IPS DF 4.7 (cell line): Measurements from ENCODE around the gene TMCO6.
"Not testable (repeated sequence)": the region's sequence is repeated elsewhere in the genome, so short reads cannot be mapped to it uniquely, and the experiment has no call there.

Experiments
- DNase-seq: peaks from one replicate; pipeline ENCODE4 v3.0.0-alpha.2; 2013; ENCODE audit warnings: low spot score; ENCODE audit errors: extremely low read depth

TMCO6 gene

DNA sequence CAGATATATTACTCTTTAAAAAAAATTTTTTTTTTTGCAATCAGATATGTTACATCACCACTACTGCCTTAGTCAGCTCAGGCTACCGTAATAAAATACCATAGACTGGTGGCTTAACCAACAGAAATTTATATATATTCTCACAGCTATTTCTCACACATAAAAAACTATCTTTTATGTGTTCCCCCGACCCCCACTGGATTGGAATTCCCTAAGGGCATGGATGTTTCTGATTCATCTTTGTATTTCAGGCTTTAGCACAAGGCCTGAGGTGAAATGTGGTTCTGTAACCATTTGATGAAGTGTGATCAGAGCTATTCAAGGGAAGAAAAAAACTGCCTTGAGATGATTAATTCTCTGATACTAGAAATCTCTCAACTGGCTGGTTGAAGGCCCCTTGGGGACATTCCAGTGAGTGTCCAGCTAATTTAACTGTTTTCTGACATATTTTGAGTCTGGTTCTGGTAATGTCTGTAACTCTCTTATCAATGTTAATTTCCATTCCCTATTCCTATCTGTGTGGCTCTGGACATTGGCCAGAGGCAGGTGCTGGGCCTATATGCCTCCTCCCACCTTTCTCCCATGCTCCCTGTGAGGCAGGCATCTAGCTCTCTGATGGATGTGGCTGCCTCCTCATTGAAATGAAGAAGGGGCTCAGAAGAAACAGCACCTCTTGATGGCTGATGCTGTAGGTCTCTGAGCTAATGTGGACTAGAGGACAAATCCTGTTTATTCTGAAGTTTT, 8.8 kb upstream of the TMCO6 start:
- DNase-seq: no peak

DNA sequence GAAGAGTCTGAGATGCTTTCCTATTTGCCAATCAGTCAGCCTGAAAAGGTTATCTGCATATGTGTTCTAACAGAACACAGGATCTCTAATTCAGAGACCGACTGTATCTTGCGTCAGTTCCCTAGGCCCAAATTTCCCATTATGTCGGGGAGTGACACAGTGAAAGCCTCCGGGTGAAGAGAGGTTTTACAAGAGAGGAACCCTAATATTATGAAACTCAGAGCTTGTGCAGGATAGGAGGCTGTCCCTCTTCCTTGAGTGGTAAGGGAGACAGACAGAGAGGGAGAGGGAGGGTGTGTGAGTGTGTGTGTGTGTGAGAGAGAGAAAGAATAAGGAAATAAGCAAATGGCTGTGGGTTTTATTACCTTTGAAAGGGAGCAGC, 8.2 kb upstream of the TMCO6 start:
- DNase-seq: no peak

DNA sequence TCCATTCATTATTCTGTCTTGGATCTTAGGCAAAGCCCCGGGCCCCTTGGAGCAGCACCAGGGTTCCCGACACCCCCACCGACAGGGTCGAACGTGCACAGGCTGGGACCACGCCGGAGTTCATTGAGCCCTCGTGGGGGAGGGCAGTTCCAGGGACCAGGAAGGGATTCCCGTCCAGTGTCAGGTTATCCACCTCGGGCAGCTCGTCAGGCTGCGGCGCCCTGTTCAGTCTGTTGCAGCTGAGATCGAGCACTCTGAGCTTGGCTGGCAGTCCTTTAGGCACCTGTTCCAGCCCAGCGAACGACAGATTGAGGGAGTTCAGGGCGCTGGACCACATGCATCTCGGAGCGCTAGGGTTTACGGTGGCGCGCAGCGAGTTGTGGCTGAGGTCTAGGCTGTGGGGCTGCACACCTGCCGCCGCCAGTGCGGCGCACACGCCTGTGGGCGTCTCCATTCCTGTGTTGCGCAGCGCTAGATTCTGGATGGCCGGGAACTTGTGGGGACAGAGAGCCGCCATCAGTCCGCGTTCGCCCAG, 7.4 kb upstream of the TMCO6 start:
- no peak for DNase-seq

DNA sequence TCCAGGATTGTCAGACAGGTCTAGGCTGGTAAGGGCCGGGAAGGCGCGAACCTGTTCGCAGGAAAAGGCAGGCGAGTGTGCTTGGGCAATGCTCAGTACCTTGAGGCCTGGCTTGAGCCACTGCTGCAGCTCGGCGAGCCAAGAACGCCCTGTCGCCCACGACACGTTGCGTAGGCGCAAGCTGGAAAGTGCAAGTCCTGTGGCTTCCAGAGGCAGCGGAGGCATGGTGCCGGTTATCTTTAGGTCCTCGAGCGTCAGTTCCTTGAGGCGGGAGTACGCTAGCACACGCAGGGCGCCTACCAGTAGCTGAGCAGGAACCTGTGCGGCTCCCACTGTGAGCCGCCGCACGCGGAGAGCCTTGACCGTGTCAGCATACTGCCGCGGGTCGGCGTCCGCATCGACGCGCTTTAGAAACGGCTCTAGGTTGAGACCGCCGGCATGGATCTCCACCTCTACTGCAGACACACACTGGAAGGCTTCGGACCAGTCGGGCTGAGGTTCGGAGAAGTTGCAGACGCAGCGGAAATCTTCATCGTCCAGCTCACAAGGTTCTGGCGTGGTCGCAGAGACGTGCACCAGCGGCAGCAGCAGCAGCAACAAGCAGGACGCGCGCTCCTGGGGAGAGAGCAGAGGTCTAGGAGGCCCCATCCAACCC, 6.8 kb upstream of the TMCO6 start:
- no peak for DNase-seq

DNA sequence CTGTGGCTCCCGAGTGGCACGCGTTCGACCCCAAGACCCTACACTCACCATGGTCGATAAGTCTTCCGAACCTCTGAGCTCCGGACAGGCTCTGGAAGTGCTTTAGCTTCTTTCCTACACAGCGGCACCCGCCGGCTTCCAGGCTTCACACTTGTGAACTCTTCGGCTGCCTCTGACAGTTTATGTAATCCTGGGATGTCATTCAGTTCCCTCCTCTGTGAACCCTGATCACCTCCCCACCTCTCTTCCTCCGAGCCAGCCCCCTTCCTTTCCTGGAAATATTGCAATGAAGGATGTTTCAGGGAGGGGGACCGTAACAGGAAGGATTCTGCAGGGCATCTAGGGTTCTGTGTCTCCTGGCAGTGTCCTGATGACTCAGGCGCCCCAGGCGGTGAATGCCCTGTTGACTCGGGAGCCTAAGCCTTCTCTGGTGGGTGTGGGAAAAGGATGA, 6.2 kb upstream of the TMCO6 start, which contains the start of gene CD14:
Gene CD14, minus strand, starts transcription at position 155 of the 451 bp plus-strand sequence. Its CDS starts 104 bp downstream, at position 51.
- no peak for DNase-seq

DNA sequence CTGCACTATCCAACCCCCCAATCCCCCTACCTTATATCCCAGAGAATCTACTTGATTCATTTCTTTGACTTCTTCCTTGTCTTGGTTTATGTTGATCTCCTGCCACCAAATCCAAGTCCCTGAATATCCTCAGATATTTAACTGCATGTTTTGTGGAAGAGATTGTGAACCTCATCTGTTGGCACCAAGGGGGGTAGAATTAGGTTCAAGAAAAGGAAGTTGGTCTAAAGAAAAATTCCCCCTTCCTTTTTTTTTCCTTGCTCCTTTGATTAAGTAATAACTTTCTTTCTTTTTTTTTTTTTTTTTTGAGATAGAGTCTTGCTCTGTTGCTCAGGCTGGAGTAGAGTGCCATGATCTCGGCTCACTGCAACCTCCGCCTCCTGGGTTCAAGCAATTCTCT, 5.8 kb upstream of the TMCO6 start:
- no peak for DNase-seq

DNA sequence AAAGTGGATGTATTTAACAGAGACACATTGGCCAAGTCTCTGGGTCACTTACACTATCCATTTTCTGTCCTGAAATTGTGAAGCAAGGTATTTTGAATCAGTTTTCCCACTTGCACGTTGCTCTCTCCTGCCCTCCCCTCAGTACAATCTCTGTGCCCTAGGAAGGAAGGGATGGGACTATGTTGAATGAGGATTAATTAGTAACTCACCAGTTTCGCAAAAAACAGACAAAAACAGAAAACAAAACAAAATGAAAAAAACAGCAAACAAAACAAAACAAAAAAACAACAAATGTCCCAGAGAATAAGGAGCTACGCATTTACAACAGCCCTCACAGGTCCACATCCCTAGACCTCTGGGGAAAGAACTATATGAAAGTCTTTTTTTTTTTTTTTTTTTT, 5.1 kb upstream of the TMCO6 start:
- no peak for DNase-seq

DNA sequence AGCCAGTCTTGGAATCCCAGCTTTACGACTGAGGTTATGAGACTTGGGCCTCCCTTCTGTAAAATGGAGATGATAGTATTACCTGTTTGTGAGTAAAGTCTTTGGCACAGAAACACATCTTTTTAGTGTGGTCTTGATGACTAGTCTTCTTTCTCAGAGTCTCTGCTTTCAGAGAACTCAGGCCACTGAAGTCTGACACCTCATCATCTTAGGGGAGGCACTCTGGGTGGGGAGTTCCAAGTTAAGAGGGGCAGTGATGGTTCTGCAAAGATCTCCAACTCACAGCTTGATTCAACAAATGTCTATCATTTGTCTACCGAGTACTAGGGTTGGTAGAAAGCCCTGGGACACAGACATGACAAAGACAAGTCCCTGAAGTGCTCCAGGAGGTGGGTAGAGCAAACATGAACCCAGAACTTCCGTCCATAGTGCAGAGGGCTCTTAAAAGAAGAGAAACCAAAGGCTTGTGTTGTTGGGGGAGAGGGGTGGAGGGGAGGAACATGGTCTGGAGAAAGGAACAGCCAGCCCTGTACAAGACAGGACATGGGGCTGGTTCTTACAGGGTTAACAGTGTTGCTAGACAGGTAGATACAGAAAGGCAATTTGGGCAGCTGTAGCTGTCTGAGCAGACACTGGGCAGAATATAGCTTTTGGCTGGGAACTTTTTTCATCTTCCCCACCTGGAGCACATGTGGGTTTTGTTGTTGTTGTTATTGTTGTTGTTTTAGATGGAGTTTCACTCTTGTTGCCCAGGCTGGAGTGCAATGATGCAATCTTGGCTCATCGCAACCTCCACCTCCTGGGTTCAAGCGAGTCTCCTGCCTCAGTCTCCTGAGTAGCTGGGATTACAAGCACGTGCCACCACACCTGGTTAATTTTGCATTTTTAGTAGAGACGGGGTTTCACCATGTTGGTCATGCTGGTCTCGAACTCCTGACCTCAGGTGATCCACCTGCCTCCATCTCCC, 3.7 kb upstream of the TMCO6 start:
- DNase-seq: no peak

DNA sequence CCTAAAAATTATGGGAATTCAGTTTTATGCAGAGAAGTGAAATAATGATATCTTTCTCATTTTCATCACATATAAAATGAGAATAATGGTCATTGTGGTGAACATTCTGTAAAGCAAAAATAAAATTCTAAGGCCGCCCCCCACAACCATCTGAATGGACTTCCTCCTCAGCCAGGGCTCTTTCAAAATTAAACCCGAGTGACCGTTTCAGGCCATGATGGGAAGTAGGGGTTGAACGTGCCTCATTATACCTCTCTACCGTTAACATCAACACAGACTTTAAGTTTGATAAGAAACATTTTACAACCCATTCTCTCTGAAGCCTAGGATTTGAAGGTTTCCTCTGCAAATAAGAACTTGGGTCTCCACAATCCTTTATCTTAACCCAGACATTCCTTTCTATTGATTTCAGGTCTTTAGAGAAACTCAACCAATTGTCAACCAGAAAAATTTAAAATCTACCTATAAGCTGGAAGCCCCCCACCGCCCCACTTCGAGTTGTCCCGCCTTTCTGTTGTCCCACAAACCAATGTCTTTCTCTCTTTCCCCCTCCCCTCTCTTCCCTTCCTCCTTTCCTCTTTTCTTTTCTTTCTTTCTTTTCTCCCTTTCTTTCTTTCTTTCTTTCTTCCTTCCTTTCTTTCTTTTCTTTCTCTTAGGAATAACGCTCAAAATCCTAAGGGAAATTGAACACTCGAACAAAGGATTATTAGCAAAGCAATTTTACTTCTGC, 1.7 kb upstream of the TMCO6 start:
- no peak for DNase-seq

DNA sequence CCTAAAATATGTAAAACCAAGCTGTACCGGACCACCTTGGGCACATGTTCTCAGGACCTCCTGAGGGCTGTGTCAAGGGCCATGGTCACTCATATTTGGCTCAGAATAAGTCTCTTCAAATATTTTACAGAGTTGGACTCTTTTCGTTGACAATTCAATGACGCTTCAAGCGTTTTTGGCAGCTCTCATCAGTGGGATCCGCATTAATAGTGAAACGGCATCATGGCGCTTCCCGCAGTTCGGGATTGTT, 428 bp upstream of the TMCO6 start:
- DNase-seq: not testable (repeated sequence)

DNA sequence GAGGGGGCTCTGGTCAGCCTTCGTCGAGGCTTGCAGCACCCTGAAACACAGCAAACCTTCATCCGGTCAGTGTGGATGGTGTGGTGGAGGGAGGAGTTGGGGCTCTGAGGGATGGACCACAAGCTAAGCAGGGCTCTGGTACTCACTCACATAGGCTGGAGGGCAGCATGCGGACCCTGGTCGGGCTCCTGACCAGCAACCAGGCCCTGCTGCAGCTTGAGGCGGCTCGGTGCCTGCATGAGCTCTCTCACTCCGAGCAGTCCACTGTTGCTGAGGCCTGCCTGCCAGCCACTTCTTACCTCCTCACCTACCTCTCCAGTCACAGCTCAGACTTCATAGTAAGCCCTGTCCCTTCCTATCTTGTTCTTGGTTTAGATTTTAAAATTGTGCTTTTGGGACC, 2.5 kb downstream of the TMCO6 start:
- no peak for DNase-seq

DNA sequence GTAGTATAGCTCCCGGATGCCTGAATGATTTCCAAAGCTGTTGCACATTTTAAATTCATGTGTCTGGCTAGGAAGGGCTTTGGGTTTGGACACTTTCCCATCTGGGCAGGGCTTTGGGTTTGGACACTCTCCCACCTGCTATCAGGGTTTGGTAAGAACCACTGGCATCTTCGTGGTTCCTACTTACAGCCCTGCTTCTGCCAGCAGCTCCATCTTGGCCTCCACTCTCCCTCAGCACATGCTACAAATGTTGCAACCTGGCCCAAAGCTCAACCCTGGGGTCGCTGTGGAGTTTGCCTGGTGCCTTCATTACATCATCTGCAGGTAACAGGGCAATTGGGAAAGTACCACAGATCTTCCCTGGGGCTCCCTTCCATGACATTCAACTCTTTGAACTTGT, 3.5 kb downstream of the TMCO6 start:
- DNase-seq: no peak

DNA sequence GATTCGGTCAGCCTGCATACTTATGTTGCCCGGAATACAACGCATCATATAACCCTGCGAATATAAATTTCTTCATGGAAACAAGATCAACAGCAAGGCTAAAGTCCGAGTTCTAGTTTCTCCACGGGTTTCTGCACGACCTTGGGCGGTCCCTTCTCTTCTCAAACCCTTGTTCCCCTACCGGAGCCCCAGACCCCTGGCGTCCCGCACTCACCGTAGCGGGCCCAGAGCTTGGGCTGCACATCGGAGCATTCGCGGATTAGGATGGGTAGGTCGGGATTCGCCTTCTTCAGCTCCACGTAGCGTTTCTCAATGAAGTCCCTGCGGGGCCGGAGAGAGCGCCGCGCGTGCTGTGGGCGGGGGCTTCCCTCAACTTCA, 7.8 kb downstream of the TMCO6 start:
- DNase-seq: no peak

DNA sequence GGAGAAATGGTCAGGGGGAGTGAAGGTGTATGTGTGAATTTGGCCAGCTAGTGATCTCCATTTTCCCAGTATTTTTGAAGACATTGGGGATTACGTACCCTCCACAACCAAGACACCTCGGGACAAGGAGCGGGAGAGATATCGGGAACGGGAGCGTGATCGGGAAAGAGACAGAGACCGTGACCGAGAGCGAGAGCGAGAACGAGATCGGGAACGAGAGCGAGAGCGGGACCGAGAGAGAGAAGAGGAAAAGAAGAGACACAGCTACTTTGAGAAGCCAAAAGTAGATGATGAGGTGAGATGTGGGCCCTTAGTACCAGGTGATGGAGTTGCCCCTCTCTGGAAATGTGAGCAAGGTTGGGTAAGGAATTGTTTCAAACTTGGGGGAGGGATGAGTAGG, 19.6 kb downstream of the TMCO6 start:
- DNase-seq: no peak

DNA sequence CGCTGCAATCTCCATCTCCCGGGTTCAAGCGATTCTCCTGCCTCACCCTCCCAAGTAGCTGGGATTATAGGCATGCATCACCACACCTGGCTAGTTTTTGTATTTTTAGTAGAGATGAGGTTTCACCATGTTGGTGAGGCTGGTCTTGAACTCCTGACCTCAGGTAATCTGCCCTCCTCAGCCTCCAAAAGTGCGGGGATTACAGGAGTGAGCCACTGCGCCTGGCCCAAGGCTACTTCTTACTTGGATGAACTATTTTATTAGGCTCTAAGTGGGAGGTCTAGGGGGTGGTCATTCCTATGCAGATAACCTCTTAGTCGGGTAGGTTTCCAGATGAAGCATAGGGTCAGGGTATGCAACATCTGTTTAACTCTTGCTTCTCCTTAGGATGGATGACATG, 21.1 kb downstream of the TMCO6 start:
- not testable (repeated sequence) for DNase-seq

DNA sequence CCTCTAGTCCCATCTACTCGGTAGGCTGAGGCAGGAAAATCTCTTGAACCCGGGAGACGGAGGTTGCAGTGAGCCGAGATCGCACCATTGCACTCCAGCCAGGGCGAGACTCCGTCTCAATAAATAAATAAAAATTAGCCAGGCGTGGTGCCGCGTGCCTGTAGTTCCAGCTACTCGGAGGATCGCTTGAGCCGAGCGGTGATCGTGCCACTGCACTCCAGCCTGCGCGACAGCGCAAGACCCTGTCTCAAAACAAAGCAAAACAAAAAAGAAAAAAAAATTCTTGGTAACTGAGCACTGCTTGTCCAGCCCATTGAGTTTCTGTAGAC, 24.7 kb downstream of the TMCO6 start:
- no peak for DNase-seq

DNA sequence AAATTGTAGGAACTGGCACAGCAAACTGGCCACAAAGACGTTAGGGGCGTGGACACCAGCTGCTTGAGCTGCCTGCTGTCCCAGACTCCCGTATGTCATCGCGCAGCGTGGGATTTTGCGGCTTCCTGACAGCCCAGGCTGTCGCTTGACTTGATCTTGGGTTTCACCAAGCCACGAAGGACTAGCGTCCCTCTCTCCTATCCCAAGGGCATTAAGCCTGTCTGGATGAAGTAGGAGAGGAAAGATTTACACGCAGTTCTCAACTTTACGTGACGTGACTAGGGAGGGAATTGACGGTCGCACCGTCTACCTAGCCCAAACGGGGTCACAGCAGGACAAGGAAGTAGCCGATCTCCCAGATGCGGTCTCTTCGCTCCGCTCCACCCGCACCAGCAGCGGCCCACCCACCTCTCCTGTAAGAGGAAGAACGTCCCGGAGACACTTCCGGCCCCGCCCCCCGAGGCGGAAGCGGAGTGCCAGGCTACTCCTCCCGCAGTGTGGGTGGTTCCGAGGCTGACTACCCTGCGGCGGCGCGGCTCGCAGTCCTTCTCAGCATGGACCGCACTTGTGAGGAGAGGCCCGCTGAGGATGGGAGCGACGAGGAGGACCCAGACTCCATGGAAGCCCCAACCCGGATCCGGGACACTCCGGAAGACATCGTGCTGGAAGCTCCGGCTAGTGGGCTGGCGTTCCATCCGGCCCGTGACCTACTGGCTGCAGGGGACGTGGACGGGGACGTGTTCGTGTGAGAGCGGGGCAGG, 25.3 kb downstream of the TMCO6 start, which contains the start of gene WDR55:
Gene WDR55, plus strand, starts transcription at position 546 of the 761 bp plus-strand sequence. Its CDS starts 9 bp downstream, at position 555.
- peak; percentile 68 for DNase-seq

DNA sequence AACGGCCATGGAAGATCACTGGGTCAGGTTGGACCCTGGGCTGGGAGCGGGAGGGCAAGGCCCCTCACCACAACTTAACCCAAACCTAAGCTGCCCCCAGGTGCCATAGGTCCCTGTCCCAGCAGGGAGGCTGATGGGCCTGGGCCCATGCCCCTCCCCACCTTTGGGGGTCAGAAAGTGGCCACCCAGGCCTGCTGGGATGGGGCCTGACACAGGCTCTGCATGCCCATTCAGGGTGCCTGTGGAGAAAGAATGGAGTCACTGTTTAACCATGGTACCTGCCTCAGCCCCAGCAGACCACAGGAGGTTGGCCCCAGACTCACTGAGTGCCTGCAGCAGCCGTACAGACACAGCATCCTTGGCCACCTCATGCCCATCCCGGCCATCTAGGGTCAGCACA, 31.8 kb downstream of the TMCO6 start:
- DNase-seq: not testable (repeated sequence)

DNA sequence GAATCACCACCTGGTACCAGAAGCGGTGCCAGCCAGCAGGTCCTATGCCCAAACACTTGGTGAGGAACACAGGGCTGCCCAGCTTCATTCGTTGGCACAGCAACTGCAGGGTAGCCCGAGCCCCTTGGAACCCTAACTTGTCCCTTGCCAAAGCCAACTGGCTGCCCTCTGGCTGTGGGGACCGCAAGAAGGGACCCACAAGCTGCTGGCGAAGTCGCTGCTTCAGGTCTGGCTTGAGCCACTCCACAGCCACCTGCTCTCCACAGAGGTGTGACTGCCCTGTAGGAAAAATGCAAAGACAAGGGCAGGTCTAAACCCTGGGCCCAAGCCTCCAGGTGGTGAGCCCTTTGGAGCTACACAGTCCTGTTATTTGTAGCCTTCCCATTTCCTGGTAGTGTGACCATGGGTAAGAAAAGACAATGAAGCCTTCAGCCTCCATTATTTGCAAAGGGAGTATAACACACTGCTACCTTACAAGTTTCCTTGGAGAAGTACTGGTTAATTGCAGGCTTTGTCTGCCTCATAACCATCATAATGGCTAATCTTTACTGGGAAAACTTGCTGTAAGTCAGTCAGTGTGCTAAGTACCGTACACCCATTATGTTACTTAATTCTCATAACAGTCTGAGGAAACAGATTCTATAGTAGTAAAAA, 32.3 kb downstream of the TMCO6 start:
- DNase-seq: no peak
